OCI-LY1 (cell line): ENCODE measurements around the gene THOC2.

ENCODE experiments used
- CTCF ChIP-seq: fragments of 200-600 bp; sonication (generic), shearing (Covaris generic); IDR thresholded peaks from 2 replicates; pipeline ENCODE4 v1.5.1; 2017; ENCODE audit warnings: mild to moderate bottlenecking, antibody characterized with exemption, low read length, moderate library complexity, mixed read lengths
- EZH2 ChIP-seq: fragments of 200-600 bp; sonication (generic), shearing (Covaris generic); IDR thresholded peaks from 2 replicates; pipeline ENCODE4 v1.8.0; 2017; ENCODE audit warnings: borderline replicate concordance, mixed run types, mild to moderate bottlenecking, antibody characterized with exemption, low read length, moderate library complexity, mixed read lengths

- TF ChIP-seq CTCF, result no peak
- TF ChIP-seq EZH2, result no peak
Measured at GRCh38 chrX:123698979-123699520, 33.8 kb downstream of the THOC2 start.
